Right lung (tissue), 10 donors: ENCODE measurements around the gene KLF13. TPM values are rescaled to one million over a fixed set of nuclear protein-coding genes. Genes with fewer than 3 reads are reported as not detected.
A peak's percentile ranks its signal among the peaks of the same experiment; 100 is the strongest.

Source experiments
- DNase-seq, 2 donors: peaks; one replicate each; pipeline ENCODE4 v3.0.0-alpha.2; 2013
- long read RNA-seq, 8 donors: transcript quantifications; one replicate each; lab custom pipeline, GENCODE V29; 2026
- polyA plus RNA-seq, 5 donors: library from polyadenylated mRNA; unstranded; fragments of 120-200 nt; gene quantifications; one replicate each; pipeline versions ENCODE4 v1.2.1 to v1.2.3, GENCODE V29; 2013; ENCODE audit warnings: inconsistent platforms in 1 of 5, low replicate concordance in 1 of 5; ENCODE audit not compliant: insufficient read length in 5 of 5, insufficient read depth in 1 of 5

Gene KLF13
- polyA plus RNA-seq, result 10 to 100 TPM; 38.6 to 57.7 (median 52.7) TPM
- long read RNA-seq, donor 1, full-length matches to known transcripts, result 22 of 22 reads
- long read RNA-seq, donor 1, partial matches to known transcripts, result 0 of 22 reads
- long read RNA-seq, donor 1, other reads (novel, unspliced or antisense), result 0 of 22 reads
- long read RNA-seq, donor 2, full-length matches to known transcripts, result 13 of 13 reads
- long read RNA-seq, donor 2, partial matches to known transcripts, result 0 of 13 reads
- long read RNA-seq, donor 2, other reads (novel, unspliced or antisense), result 0 of 13 reads
- long read RNA-seq, donor 3, full-length matches to known transcripts, result 12 of 12 reads
- long read RNA-seq, donor 3, partial matches to known transcripts, result 0 of 12 reads
- long read RNA-seq, donor 3, other reads (novel, unspliced or antisense), result 0 of 12 reads
- long read RNA-seq, donor 4, full-length matches to known transcripts, result 9 of 9 reads
- long read RNA-seq, donor 4, partial matches to known transcripts, result 0 of 9 reads
- long read RNA-seq, donor 4, other reads (novel, unspliced or antisense), result 0 of 9 reads
- long read RNA-seq, donor 5, full-length matches to known transcripts, result 15 of 15 reads
- long read RNA-seq, donor 5, partial matches to known transcripts, result 0 of 15 reads
- long read RNA-seq, donor 5, other reads (novel, unspliced or antisense), result 0 of 15 reads
- long read RNA-seq, donor 6, full-length matches to known transcripts, result 12 of 23 reads
- long read RNA-seq, donor 6, partial matches to known transcripts, result 11 of 23 reads
- long read RNA-seq, donor 6, other reads (novel, unspliced or antisense), result 0 of 23 reads
- long read RNA-seq, donor 7, full-length matches to known transcripts, result 10 of 10 reads
- long read RNA-seq, donor 7, partial matches to known transcripts, result 0 of 10 reads
- long read RNA-seq, donor 7, other reads (novel, unspliced or antisense), result 0 of 10 reads
- long read RNA-seq, donor 8, full-length matches to known transcripts, result 4 of 4 reads
- long read RNA-seq, donor 8, partial matches to known transcripts, result 0 of 4 reads
- long read RNA-seq, donor 8, other reads (novel, unspliced or antisense), result 0 of 4 reads

- peak; percentile 98 to 99 for DNase-seq
Observed at GRCh38 chr15:31326156-31326874, at the start of gene KLF13. KLF13 (plus strand) TSS chr15:31326835; CDS start chr15:31327213, 378 bp downstream.

GRCh38 chr15:31277335-31278060, 49.1 kb upstream of the KLF13 start:
- DNase-seq, result no peak

- DNase-seq, result no peak
Observed at GRCh38 chr15:31278061-31278445, 48.6 kb upstream of the KLF13 start.

GRCh38 chr15:31278544-31279220, 48.0 kb upstream of the KLF13 start:
- DNase-seq, result no peak

GRCh38 chr15:31279221-31280045, 47.2 kb upstream of the KLF13 start:
- DNase-seq, result no peak

GRCh38 chr15:31280046-31280830, 46.4 kb upstream of the KLF13 start:
- no peak for DNase-seq

- DNase-seq, result no peak
Observed at GRCh38 chr15:31280831-31281216, 45.8 kb upstream of the KLF13 start.

GRCh38 chr15:31283043-31283442, 43.6 kb upstream of the KLF13 start:
- DNase-seq, result no peak

- no peak for DNase-seq
Observed at GRCh38 chr15:31285772-31286261, 40.8 kb upstream of the KLF13 start.

- no peak for DNase-seq
Observed at GRCh38 chr15:31291048-31291578, 35.5 kb upstream of the KLF13 start.

- DNase-seq, result no peak
Observed at GRCh38 chr15:31292391-31293015, 34.1 kb upstream of the KLF13 start.

- no peak for DNase-seq
Observed at GRCh38 chr15:31293655-31294054, 33.0 kb upstream of the KLF13 start.

- no peak for DNase-seq
Observed at GRCh38 chr15:31294067-31294466, 32.6 kb upstream of the KLF13 start.

- DNase-seq, result no peak
Observed at GRCh38 chr15:31295658-31296057, 31.0 kb upstream of the KLF13 start.

- DNase-seq, result no peak
Observed at GRCh38 chr15:31296219-31296645, 30.4 kb upstream of the KLF13 start.

- DNase-seq, result peak; percentile 19 to 23
Observed at GRCh38 chr15:31296646-31297574, 29.7 kb upstream of the KLF13 start.
